Endothelial cell of umbilical vein (primary cell): ENCODE measurements around the gene HIGD1A. TPM values are rescaled to one million over a fixed set of nuclear protein-coding genes. Genes with fewer than 3 reads are reported as not detected.

Experiments used
- BruUV-seq: library from RNA; stranded (reverse); fragments of 400-500 nt; replicated peaks from 2 replicates; lab custom pipeline; 2021; lab: Mats Ljungman, UMichigan
- CTCF ChIA-PET: fragments of 300-600, 350-600 bp; sonication (Branson Sonifier 250); formaldehyde crosslinking; loops from one replicate; lab custom pipeline; 2021; ENCODE audit warnings: antibody characterized with exemption, inconsistent platforms; lab: Charles Lee
- POLR2A ChIA-PET: fragments of 300-600, 350-600 bp; sonication (Branson Sonifier 250); formaldehyde crosslinking; loops from one replicate; lab custom pipeline; 2021; ENCODE audit warnings: antibody characterized with exemption, inconsistent platforms; lab: Charles Lee
- DNase-seq: peaks from one replicate; pipeline ENCODE4 v3.0.0-alpha.2; 2011; ENCODE audit warnings: low read depth, low spot score
- FAIRE-seq: peaks from 2 replicates; lab custom pipeline; 2011; peaks lifted over from hg19 to GRCh38; lab: Jason Lieb, UNC
- H2AFZ ChIP-seq: 2 replicates; pipeline ENCODE4 v1.6.0; 2012; ENCODE audit warnings: low read depth, low read length, control low read depth, inconsistent platforms
- H3K27ac ChIP-seq: 2 replicates; pipeline ENCODE4 v1.5.1; 2011; ENCODE audit warnings: low read depth, mild to moderate bottlenecking, control low read depth, low read length, moderate library complexity; ENCODE audit not compliant: insufficient read depth
- H3K27me3 ChIP-seq, 2 experiments: 2 replicates each; pipeline versions ENCODE4 v1.6.0 to v1.6.1; 2011; ENCODE audit warnings: low read length in 2 of 2, mixed read lengths in 1 of 2; ENCODE audit not compliant: control insufficient read depth in 2 of 2, insufficient read depth in 2 of 2
- H3K36me3 ChIP-seq, 2 experiments: 2 replicates in 1 of 2; 3 replicates in 1 of 2; pipeline ENCODE4 v1.5.1; 2011; ENCODE audit warnings: low read length in 2 of 2, mild to moderate bottlenecking in 1 of 2, moderate library complexity in 1 of 2; ENCODE audit not compliant: control insufficient read depth in 2 of 2, insufficient read depth in 2 of 2; ENCODE audit errors: extremely low read depth in 1 of 2
- H3K4me1 ChIP-seq: 3 replicates; pipeline ENCODE4 v1.5.1; 2011; ENCODE audit warnings: mild to moderate bottlenecking, low read length; ENCODE audit not compliant: control insufficient read depth, insufficient read depth; ENCODE audit errors: extremely low read depth
- H3K4me2 ChIP-seq: 2 replicates; pipeline ENCODE4 v1.6.1; 2011; ENCODE audit warnings: low read length, control low read depth, mixed read lengths; ENCODE audit not compliant: insufficient read depth
- H3K4me3 ChIP-seq, 3 experiments: fragments of 200-600 bp in 1 of 3; sonication (generic), shearing (Covaris generic) in 1 of 3; replicated peaks in 1 of 3; 2 replicates each; pipeline ENCODE4 v1.5.1; 2011 to 2016; ENCODE audit warnings: control low read depth in 3 of 3, low read length in 3 of 3, mild to moderate bottlenecking in 2 of 3, inconsistent platforms in 1 of 3, low read depth in 1 of 3, moderate library complexity in 1 of 3; ENCODE audit not compliant: insufficient read depth in 1 of 3
- H3K79me2 ChIP-seq: 2 replicates; pipeline ENCODE4 v1.6.0; 2012; ENCODE audit warnings: low read length, inconsistent platforms; ENCODE audit not compliant: control insufficient read depth, insufficient read depth
- H3K9ac ChIP-seq: replicated peaks from 2 replicates; pipeline ENCODE3; 2011; ENCODE audit warnings: low read length, control low read depth; ENCODE audit not compliant: insufficient read depth; ENCODE audit errors: extremely low read depth
- H3K9me1 ChIP-seq: replicated peaks from 3 replicates; pipeline ENCODE4 v1.6.0; 2011; ENCODE audit warnings: mild to moderate bottlenecking, low read length; ENCODE audit not compliant: control insufficient read depth, insufficient read depth; ENCODE audit errors: extremely low read depth
- H3K9me3 ChIP-seq: replicated peaks from 2 replicates; pipeline ENCODE4 v1.5.1; 2012; ENCODE audit warnings: low read length, inconsistent platforms; ENCODE audit not compliant: control insufficient read depth, insufficient read depth
- H4K20me1 ChIP-seq: replicated peaks from 2 replicates; pipeline ENCODE3; 2011; ENCODE audit warnings: mild to moderate bottlenecking, low read length; ENCODE audit not compliant: control insufficient read depth, insufficient read depth; ENCODE audit errors: extremely low read depth
- CTCF ChIP-seq, 2 donors: IDR thresholded peaks; 1 replicate in 1 of 2; 2 replicates in 1 of 2; pipeline ENCODE4 v1.5.1; 2011; ENCODE audit warnings: low read length in 2 of 2, mild to moderate bottlenecking in 2 of 2, moderate library complexity in 2 of 2, control low read depth in 1 of 2, inconsistent platforms in 1 of 2, low read depth in 1 of 2; ENCODE audit not compliant: insufficient read depth in 1 of 2; ENCODE audit errors: extremely low read depth in 1 of 2
- EZH2 ChIP-seq: IDR thresholded peaks from 2 replicates; pipeline ENCODE4 v1.6.1; 2012; ENCODE audit warnings: borderline replicate concordance, low read depth, mild to moderate bottlenecking, moderate library complexity, low read length, inconsistent platforms; ENCODE audit not compliant: severe bottlenecking
- FOS ChIP-seq: IDR thresholded peaks from 2 replicates; pipeline ENCODE4 v1.6.1; 2011; ENCODE audit warnings: mild to moderate bottlenecking, low read length, moderate library complexity, borderline replicate concordance; ENCODE audit not compliant: insufficient read depth
- GATA2 ChIP-seq: IDR thresholded peaks from 2 replicates; pipeline ENCODE4 v1.7.0; 2011; ENCODE audit warnings: low read depth, mild to moderate bottlenecking, moderate library complexity, mixed read lengths, low read length; ENCODE audit not compliant: insufficient read length, insufficient read depth
- JUN ChIP-seq: IDR thresholded peaks from 2 replicates; pipeline ENCODE4 v1.6.1; 2011; ENCODE audit warnings: borderline replicate concordance, low read depth; ENCODE audit not compliant: insufficient read length, insufficient read depth
- MYC ChIP-seq: IDR thresholded peaks from one replicate; pipeline ENCODE4 v1.6.1; 2011; ENCODE audit warnings: mild to moderate bottlenecking, low read depth, low read length
- POLR2A ChIP-seq: IDR thresholded peaks from 2 replicates; pipeline ENCODE4 v1.6.1; 2012; ENCODE audit warnings: low read depth, mild to moderate bottlenecking, control low read depth, low read length
- POLR2AphosphoS5 ChIP-seq: IDR thresholded peaks from 2 replicates; pipeline ENCODE4 v1.6.1; 2012; ENCODE audit warnings: low read depth, mild to moderate bottlenecking, control low read depth, low read length, moderate library complexity; ENCODE audit not compliant: insufficient read depth
- dilution Hi-C: fragments of 300-500 bp; cut with MboI; formaldehyde crosslinking; loops from one replicate; pipeline ENCODE4 v1.15.0; 2019; ENCODE audit warnings: low sequenced_read_pairs; ENCODE audit not compliant: extremely low pct_ligation_motif_present
- intact Hi-C: fragments of 100-400 bp; cut with micrococcal nuclease; formaldehyde crosslinking; loops from one replicate; pipeline ENCODE4 v1.10.0; 2022
- polyA plus RNA-seq, 4 experiments: library from polyadenylated mRNA; depleted of rRNA in 3 of 4; stranded (reverse) in 3 of 4; unstranded in 1 of 4; fragments of >200 nt; gene quantifications; 2 replicates each; pipeline versions ENCODE4 v1.2.1 to v1.2.3, GENCODE V29; 2011 to 2012; ENCODE audit warnings: missing spikeins in 1 of 4
- total RNA-seq: library from RNA; stranded (reverse); gene quantifications from 2 replicates; pipeline ENCODE4 v1.2.3, GENCODE V29; 2021
- TF ChIP-seq, protein P1 (sequence below): IDR thresholded peaks from 2 replicates; pipeline ENCODE4 v1.6.1; 2011; ENCODE audit not compliant: insufficient read depth, insufficient read length

Gene HIGD1A
- total and polyA plus RNA-seq, 2 donors (not counting 3 experiments of a cell fraction or from before 2014, with no cell fraction given): 59.5 to 68.9 TPM

GRCh38 chr3:42742688-42743087, 61.6 kb downstream of the HIGD1A start:
- Histone ChIP-seq H3K9me3 (no peaks in the 10 kb centered on the region), H3K9ac (no peak overlapping the region), H3K4me1 (no peaks in the 10 kb centered on the region), H3K4me3 (no peak overlapping the region), H3K9me1 (no peaks in the 10 kb centered on the region), H4K20me1 (no peaks in the 10 kb centered on the region), H3K27me3 (no peaks in the 10 kb centered on the region), H3K4me2 (no peak overlapping the region), H3K27ac (no peak overlapping the region), H2AFZ (no peak overlapping the region), H3K36me3 (no peaks in the 10 kb centered on the region), H3K79me2 (no peaks in the 10 kb centered on the region)
- TF ChIP-seq, protein P1, sequence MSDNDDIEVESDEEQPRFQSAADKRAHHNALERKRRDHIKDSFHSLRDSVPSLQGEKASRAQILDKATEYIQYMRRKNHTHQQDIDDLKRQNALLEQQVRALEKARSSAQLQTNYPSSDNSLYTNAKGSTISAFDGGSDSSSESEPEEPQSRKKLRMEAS: no peak
- TF ChIP-seq FOS (no peak), POLR2A (no peak), MYC (no peak), POLR2AphosphoS5 (no peak), GATA2 (no peak), JUN (no peak), EZH2 (no peak), CTCF (IDR thresholded peaks at IDR 0.05; ENCODE audit: extremely low read depth in 1 of 2, insufficient read depth in 1 of 2, low read depth in 1 of 2, low read length in 2 of 2) (no peak)
- FAIRE-seq: no peak
- intact Hi-C loops: no loop called here
- no TSS peak for BruUV-seq
- ChIA-PET CTCF (interaction anchor here (1.0 to 6.9 kb wide), 3 partner anchors 13 to 196 kb away, joined by 5 to 61 read pairs (median 8); no protein-coding TSS in a partner anchor), POLR2A (no interaction called here)
- dilution Hi-C loops: no loop called here
- DNase-seq: no peak
